ENCODE measurements around the gene PLTP. TPM values are rescaled to one million over a fixed set of nuclear protein-coding genes. Genes with fewer than 3 reads are reported as not detected.

Gene PLTP
- total and polyA plus RNA-seq, 2 of the 13 experiments (the other 11 are each of a cell fraction or from before 2014, with no cell fraction given): 16.9 to 28.6 TPM

DNA sequence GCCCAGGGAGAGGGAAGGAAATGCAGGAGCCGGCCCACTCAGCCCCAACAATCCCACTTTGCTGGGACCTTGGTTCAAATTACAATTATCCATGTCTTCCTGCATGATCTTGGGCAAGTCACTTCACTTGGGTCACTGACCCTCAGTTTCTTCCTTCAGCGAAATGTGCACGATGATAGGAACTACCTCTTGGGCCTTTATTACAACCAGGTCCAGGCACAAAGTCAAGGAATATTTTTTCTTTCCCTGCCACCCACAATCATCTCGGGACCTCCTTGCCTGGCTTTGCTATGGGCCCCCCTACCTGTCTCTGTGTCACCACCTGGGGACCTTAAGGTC is 358 bp upstream of the PLTP start (continued):
- no peak for TF ChIP-seq TSC22D2 (CRISPR knock-in tag; IDR thresholded peaks at IDR 0.05; ENCODE audit: borderline replicate concordance)

- H3K9me3 ChIP-seq (ENCODE audit: low read length): no peaks in the 10 kb centered on the region
- intact Hi-C loops (cut with micrococcal nuclease; ENCODE audit: unreplicated experiment) (no loop called here), in situ Hi-C loops (cut with HindIII; ENCODE audit: extremely low pct_ligation_motif_present, low pct_unique_long_range_greater_than_20kb) (no loop called here)
- POLR2A ChIA-PET: interaction anchor here (0.9 to 8.8 kb wide), 12 partner anchors 9 to 60 kb away, joined by 3 to 164 read pairs (median 18); partner anchors contain the start of genes ACOT8, CTSA, NEURL2 and PCIF1
- no peaks in the 10 kb centered on the region for H3K79me2 ChIP-seq (ENCODE audit: insufficient read depth, low read length)
- H3K4me2 ChIP-seq (ENCODE audit: low read depth, low read length): peak overlapping the region; percentile 90
- WGBS (ENCODE audit: low lambda C conversion rate): 79% methylated on average over 43 of the region's 43 CpGs
- H3K27me3 ChIP-seq (ENCODE audit: control insufficient read depth in 1 of 2, insufficient read depth in 2 of 2, low read length in 2 of 2): peaks cover 0 to under 1% of the 10 kb centered on the region in 2 experiments; a peak in 2 of 5 replicates
- peak overlapping the region in 1 of 3 experiments; percentile 66; a peak in 1 of 6 replicates for H3K4me3 ChIP-seq (replicated peaks in 1 of 3; ENCODE audit: insufficient read depth in 1 of 3, low read depth in 2 of 3, low read length in 3 of 3)
- H3K27ac ChIP-seq (ENCODE audit: extremely low read length, insufficient read depth, low read length): no peak overlapping the region
- H3K9ac ChIP-seq (ENCODE audit: insufficient read depth, low read depth, low read length): no peak overlapping the region
- DNase-seq (ENCODE audit: low spot score) (no peak), ATAC-seq (no peak), FAIRE-seq (no peak)
- CTCF ChIA-PET (ENCODE audit: low intra/inter-chr PET ratio, low total read pairs): no interaction called here
- H2AFZ ChIP-seq (ENCODE audit: low read length): no peak overlapping the region
- BruUV-seq (replicated peaks): no TSS peak
- no peaks in the 10 kb centered on the region for H3K36me3 ChIP-seq (replicated peaks in 1 of 2; ENCODE audit: control insufficient read depth in 1 of 2, insufficient read depth in 2 of 2, low read length in 2 of 2)
- peaks cover 56% of the 10 kb centered on the region for H3K4me1 ChIP-seq (ENCODE audit: insufficient read depth, low read length)
- H4K20me1 ChIP-seq (ENCODE audit: insufficient read depth, low read length): no peaks in the 10 kb centered on the region
- 0 out of 2 replicates have a peak, but pooled peaks have one; percentile 55 for TF ChIP-seq ZNF784 (CRISPR knock-in tag; IDR thresholded peaks at IDR 0.05; ENCODE audit: borderline replicate concordance)
- no peak for TF ChIP-seq ZNF546 (CRISPR knock-in tag; conservative IDR thresholded peaks at IDR 0.05)
- peak; percentile 12; the same call in 1 of the 2 replicates for TF ChIP-seq RXRA (CRISPR knock-in tag; IDR thresholded peaks at IDR 0.05)
- TF ChIP-seq ZNF709 (CRISPR knock-in tag; IDR thresholded peaks at IDR 0.05): no peak
- TF ChIP-seq CSRNP2 (CRISPR knock-in tag; conservative IDR thresholded peaks at IDR 0.05; ENCODE audit: low read depth): no peak
- peak; percentile 72; the same call in 1 of the 2 replicates for TF ChIP-seq ZBTB38 (CRISPR knock-in tag; IDR thresholded peaks at IDR 0.05)
- no peak for TF ChIP-seq ZSCAN25 (CRISPR knock-in tag; IDR thresholded peaks at IDR 0.05)
- TF ChIP-seq ZNF30 (CRISPR knock-in tag; IDR thresholded peaks at IDR 0.05): 0 out of 2 replicates have a peak, but pooled peaks have one; percentile 10
- TF ChIP-seq FOSL2 (CRISPR knock-in tag; IDR thresholded peaks at IDR 0.05): 0 out of 2 replicates have a peak, but pooled peaks have one; percentile 17
- no peak for TF ChIP-seq ONECUT2 (CRISPR knock-in tag; IDR thresholded peaks at IDR 0.05)
- 0 out of 2 replicates have a peak, but pooled peaks have one; percentile 31 for TF ChIP-seq ATF7-NPFF (CRISPR knock-in tag; IDR thresholded peaks at IDR 0.05; ENCODE audit: low read depth)
- TF ChIP-seq KDM3A (CRISPR knock-in tag; IDR thresholded peaks at IDR 0.05; ENCODE audit: low read depth): no peak
- TF ChIP-seq FIP1L1 (IDR thresholded peaks at IDR 0.05; ENCODE audit: borderline replicate concordance, insufficient read depth, low read depth, low read length): no peak
- TF ChIP-seq PITX1 (CRISPR knock-in tag; IDR thresholded peaks at IDR 0.05): no peak
- TF ChIP-seq ZNF44 (CRISPR knock-in tag; IDR thresholded peaks at IDR 0.05): no peak
- 0 out of 2 replicates have a peak, but pooled peaks have one; percentile 36 for TF ChIP-seq WIZ (CRISPR knock-in tag; IDR thresholded peaks at IDR 0.05)
- TF ChIP-seq, protein P1, sequence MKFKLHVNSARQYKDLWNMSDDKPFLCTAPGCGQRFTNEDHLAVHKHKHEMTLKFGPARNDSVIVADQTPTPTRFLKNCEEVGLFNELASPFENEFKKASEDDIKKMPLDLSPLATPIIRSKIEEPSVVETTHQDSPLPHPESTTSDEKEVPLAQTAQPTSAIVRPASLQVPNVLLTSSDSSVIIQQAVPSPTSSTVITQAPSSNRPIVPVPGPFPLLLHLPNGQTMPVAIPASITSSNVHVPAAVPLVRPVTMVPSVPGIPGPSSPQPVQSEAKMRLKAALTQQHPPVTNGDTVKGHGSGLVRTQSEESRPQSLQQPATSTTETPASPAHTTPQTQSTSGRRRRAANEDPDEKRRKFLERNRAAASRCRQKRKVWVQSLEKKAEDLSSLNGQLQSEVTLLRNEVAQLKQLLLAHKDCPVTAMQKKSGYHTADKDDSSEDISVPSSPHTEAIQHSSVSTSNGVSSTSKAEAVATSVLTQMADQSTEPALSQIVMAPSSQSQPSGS (CRISPR knock-in tag; IDR thresholded peaks at IDR 0.05): no peak
- no peak for TF ChIP-seq CEBPB (IDR thresholded peaks at IDR 0.05; ENCODE audit: borderline replicate concordance, low read depth, low read length)
These were observed 1.1 kb downstream of the PLTP start for GRCh38 chr20:45910670-45911485.

Data from HepG2 (cell line).